ENCODE results near the gene NUP93.
"Not testable (repeated sequence)": the region's sequence is repeated elsewhere in the genome, so short reads cannot be mapped to it uniquely, and the experiment has no call there.

Gene NUP93

GRCh38 chr16:56797861-56798260 lies 67.9 kb downstream of the NUP93 start:
- no peak for TF ChIP-seq JUND (IDR thresholded peaks at IDR 0.05; ENCODE audit: low read depth)
- in situ Hi-C loops (cut with HindIII; ENCODE audit: low pct_unique_long_range_greater_than_20kb, low sequenced_read_pairs), result no loop called here
- DNase-seq (ENCODE audit: low read depth in 1 of 2, low spot score in 1 of 2), result no peak

DNA sequence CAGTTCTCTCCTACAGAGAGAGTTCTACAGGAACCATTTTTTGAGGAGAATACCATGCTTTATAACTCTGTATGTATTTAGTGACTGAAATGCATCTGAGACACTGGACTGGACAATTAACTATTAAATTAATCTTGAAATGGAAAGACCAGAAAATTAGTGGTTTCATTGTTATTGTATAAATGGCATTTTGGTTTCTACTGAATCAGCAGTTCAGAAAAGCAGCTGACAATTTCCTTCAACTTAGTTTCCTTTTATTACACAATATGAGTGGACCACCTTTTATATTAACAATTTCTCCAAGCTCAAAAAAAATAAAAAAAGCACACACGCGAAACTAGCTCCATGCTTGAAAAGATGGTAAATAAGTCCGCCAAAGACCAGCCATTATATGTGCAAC lies 69.0 kb downstream of the NUP93 start:
- DNase-seq (ENCODE audit: low read depth in 1 of 2, low spot score in 1 of 2), result no peak
- in situ Hi-C loops (cut with HindIII; ENCODE audit: low pct_unique_long_range_greater_than_20kb, low sequenced_read_pairs), result no loop called here

GRCh38 chr16:56800355-56800754 lies 70.4 kb downstream of the NUP93 start:
- DNase-seq (ENCODE audit: low read depth in 1 of 2, low spot score in 1 of 2), result peak in 1 of 2 experiments; percentile 33
- in situ Hi-C loops (cut with HindIII; ENCODE audit: low pct_unique_long_range_greater_than_20kb, low sequenced_read_pairs), result no loop called here
- no peak for TF ChIP-seq JUND (IDR thresholded peaks at IDR 0.05; ENCODE audit: low read depth)

More for the DNA sequence above, 69.0 kb downstream of the NUP93 start:
- TF ChIP-seq JUND (IDR thresholded peaks at IDR 0.05; ENCODE audit: low read depth), result no peak

GRCh38 chr16:56801762-56802161 lies 71.8 kb downstream of the NUP93 start:
- no peak for DNase-seq (ENCODE audit: low read depth in 1 of 2, low spot score in 1 of 2)
- TF ChIP-seq JUND (IDR thresholded peaks at IDR 0.05; ENCODE audit: low read depth), result no peak
- in situ Hi-C loops (cut with HindIII; ENCODE audit: low pct_unique_long_range_greater_than_20kb, low sequenced_read_pairs), result no loop called here

DNA sequence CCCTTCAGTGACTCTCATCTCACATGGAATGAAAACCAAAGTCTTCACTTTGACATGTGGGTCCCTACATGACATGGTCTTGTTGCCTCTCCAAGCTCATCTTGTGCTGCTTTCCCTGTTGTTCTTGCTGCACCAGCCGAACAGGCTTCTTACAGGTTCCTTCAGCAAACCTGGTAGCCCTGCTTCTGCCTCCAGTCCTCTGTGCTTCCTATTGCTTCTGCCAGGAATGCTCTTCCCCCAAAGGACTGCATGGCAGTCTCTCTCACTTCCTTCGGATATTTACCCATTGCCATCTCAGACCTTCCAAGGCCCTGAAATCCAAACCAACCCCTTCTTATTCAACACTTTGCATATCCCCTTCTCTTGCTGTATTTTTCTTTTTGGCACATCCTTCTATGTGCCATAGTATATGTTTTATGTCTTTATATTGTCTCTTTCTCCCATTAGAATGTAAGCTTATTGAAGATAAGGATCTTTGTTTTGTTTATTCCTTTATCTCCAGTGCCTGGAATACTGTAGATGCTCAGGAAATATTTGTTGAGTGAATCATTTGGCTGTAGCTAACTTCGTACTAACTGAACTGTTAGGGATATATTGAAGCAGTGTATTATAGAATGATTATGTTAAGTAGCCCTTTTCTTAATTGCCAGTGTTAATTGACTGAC lies 77.2 kb downstream of the NUP93 start:
- peak; percentile 82 for TF ChIP-seq JUND (IDR thresholded peaks at IDR 0.05; ENCODE audit: low read depth)
- DNase-seq (ENCODE audit: low read depth in 1 of 2, low spot score in 1 of 2), result peak in 1 of 2 experiments; percentile 91
- in situ Hi-C loops (cut with HindIII; ENCODE audit: low pct_unique_long_range_greater_than_20kb, low sequenced_read_pairs), result no loop called here

- in situ Hi-C loops (cut with HindIII; ENCODE audit: low pct_unique_long_range_greater_than_20kb, low sequenced_read_pairs); DNase-seq (ENCODE audit: low read depth in 1 of 2, low spot score in 1 of 2): not testable (repeated sequence)
Observed at GRCh38 chr16:56807676-56808067, 77.7 kb downstream of the NUP93 start.

GRCh38 chr16:56810954-56811353 lies 81.0 kb downstream of the NUP93 start:
- TF ChIP-seq JUND (IDR thresholded peaks at IDR 0.05; ENCODE audit: low read depth), result no peak
- in situ Hi-C loops (cut with HindIII; ENCODE audit: low pct_unique_long_range_greater_than_20kb, low sequenced_read_pairs), result no loop called here
- DNase-seq (ENCODE audit: low read depth in 1 of 2, low spot score in 1 of 2), result no peak

DNA sequence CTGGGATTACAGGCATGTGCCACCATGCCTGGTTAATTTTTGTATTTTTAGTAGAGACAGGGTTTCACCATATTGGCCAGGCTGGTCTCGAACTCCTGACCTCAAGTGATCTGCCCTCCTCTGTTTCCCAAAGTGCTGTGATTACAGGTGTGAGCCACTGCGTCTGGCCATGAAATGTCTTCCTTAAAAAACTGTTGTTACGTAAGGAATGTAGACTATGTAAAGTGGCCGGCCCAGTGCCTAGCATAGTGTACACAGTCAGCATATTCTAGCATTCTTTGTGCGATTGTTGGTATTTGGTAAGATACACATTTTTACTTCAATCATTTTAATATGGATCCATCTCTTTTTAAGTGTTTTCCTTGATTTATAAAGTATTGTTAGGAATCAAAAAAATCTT lies 81.7 kb downstream of the NUP93 start:
- DNase-seq (ENCODE audit: low read depth in 1 of 2, low spot score in 1 of 2); in situ Hi-C loops (cut with HindIII; ENCODE audit: low pct_unique_long_range_greater_than_20kb, low sequenced_read_pairs): not testable (repeated sequence)

DNA sequence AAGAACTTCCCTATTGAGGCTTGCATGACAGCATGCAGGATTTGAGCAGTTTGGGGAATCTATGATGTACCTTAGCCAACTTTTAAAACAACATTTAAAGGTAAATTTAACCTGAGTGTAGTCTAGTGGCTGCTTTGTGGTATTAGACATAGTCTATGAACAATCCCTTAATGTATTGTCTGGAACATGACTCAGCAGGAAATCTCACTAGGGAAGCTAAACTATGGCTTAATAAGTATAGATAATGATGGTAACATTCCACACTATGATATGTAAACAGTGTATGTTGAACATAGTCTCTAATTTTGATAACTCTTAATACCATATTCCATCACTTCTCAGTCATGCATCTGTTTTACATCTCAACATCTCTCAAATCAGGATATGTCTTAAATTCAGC lies 83.0 kb downstream of the NUP93 start:
- TF ChIP-seq JUND (IDR thresholded peaks at IDR 0.05; ENCODE audit: low read depth), result no peak
- DNase-seq (ENCODE audit: low read depth in 1 of 2, low spot score in 1 of 2), result no peak
- in situ Hi-C loops (cut with HindIII; ENCODE audit: low pct_unique_long_range_greater_than_20kb, low sequenced_read_pairs), result no loop called here

- peak; percentile 30 to 87 for DNase-seq (ENCODE audit: low read depth in 1 of 2, low spot score in 1 of 2)
- TF ChIP-seq JUND (IDR thresholded peaks at IDR 0.05; ENCODE audit: low read depth), result no peak
- in situ Hi-C loops (cut with HindIII; ENCODE audit: low pct_unique_long_range_greater_than_20kb, low sequenced_read_pairs), result no loop called here
Observed at GRCh38 chr16:56814537-56815432, 84.9 kb downstream of the NUP93 start.

GRCh38 chr16:56815721-56816120 lies 85.8 kb downstream of the NUP93 start:
- TF ChIP-seq JUND (IDR thresholded peaks at IDR 0.05; ENCODE audit: low read depth), result no peak
- in situ Hi-C loops (cut with HindIII; ENCODE audit: low pct_unique_long_range_greater_than_20kb, low sequenced_read_pairs), result no loop called here
- no peak for DNase-seq (ENCODE audit: low read depth in 1 of 2, low spot score in 1 of 2)

DNA sequence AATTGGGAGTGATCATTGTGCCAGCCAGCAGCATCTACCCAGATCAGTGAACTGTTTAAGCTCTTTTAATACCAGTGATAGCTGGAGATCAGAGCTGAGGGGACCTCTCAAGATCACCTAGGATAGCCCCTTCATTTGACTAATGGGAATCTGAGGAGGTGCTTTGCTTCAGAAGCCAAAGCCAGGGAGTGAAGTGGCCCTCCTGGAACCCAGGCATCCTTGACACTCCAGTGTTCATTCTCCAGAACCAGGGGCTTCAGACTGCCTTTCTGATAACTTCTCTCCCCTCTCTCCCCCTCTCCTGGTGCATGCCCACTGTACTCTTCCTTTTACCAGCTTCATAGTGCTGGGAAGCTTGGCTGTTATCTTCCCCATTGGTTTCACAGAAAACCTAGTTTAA lies 87.1 kb downstream of the NUP93 start:
- in situ Hi-C loops (cut with HindIII; ENCODE audit: low pct_unique_long_range_greater_than_20kb, low sequenced_read_pairs), result no loop called here
- TF ChIP-seq JUND (IDR thresholded peaks at IDR 0.05; ENCODE audit: low read depth), result no peak
- DNase-seq (ENCODE audit: low read depth in 1 of 2, low spot score in 1 of 2), result no peak

- in situ Hi-C loops (cut with HindIII; ENCODE audit: low pct_unique_long_range_greater_than_20kb, low sequenced_read_pairs), result no loop called here
- no peak for DNase-seq (ENCODE audit: low read depth in 1 of 2, low spot score in 1 of 2)
- no peak for TF ChIP-seq JUND (IDR thresholded peaks at IDR 0.05; ENCODE audit: low read depth)
Observed at GRCh38 chr16:56817938-56818337, 88.0 kb downstream of the NUP93 start.
